HCT116 (cell line): ENCODE measurements around the gene TMEFF2. TPM values are rescaled to one million over a fixed set of nuclear protein-coding genes. Genes with fewer than 3 reads are reported as not detected.

Experiments used
- ATAC-seq: fragments of 200-7000 bp; cut with Tn5 transposase; 2 replicates; pipeline ENCODE4 v1.9.1; 2020; ENCODE audit warnings: mild to moderate bottlenecking, moderate library complexity
- BruUV-seq: library from RNA; stranded (reverse); fragments of 400-500 nt; replicated peaks from 2 replicates; lab custom pipeline; 2021; lab: Mats Ljungman, UMichigan
- CTCF ChIA-PET: fragments of 300-600 bp; sonication (Branson Sonifier 250); formaldehyde crosslinking; loops from one replicate; lab custom pipeline; 2021; ENCODE audit warnings: antibody characterized with exemption; lab: Charles Lee
- POLR2A ChIA-PET: fragments of 300-600, 350-600 bp; sonication (Branson Sonifier 250); formaldehyde crosslinking; loops from one replicate; lab custom pipeline; 2021; ENCODE audit warnings: antibody characterized with exemption; lab: Charles Lee
- RAD21 ChIA-PET, 2 experiments: fragments of 300-600 bp; sonication (Branson Sonifier 250); formaldehyde crosslinking; loops; one replicate each; lab custom pipeline; 2023; ENCODE audit warnings: low total read pairs in 2 of 2; ENCODE audit not compliant: uncharacterized antibody in 2 of 2, unreplicated experiment in 2 of 2, low non-redundant PET in 1 of 2; lab: Charles Lee
- DNase-seq: peaks from one replicate; pipeline ENCODE4 v3.0.0-alpha.2; 2010; ENCODE audit warnings: low read depth, low spot score
- H2AFZ ChIP-seq: fragments of 200-600 bp; shearing (Covaris generic), sonication (generic); 2 replicates; pipeline ENCODE4 v1.6.1; 2017; ENCODE audit warnings: low read depth, mixed run types, mixed read lengths, antibody characterized with exemption, low read length; ENCODE audit not compliant: poor library complexity, severe bottlenecking
- H3K27ac ChIP-seq: 2 replicates; pipeline ENCODE4 v1.5.1; 2012; ENCODE audit warnings: low read depth, low read length
- H3K27me3 ChIP-seq: fragments of 200-600 bp; sonication (generic); 2 replicates; pipeline ENCODE4 v1.6.1; 2016; ENCODE audit warnings: mixed run types, low read length, mixed read lengths; ENCODE audit not compliant: insufficient read depth
- H3K36me3 ChIP-seq, 2 experiments: fragments of 200-500 bp in 1 of 2; fragments of 200-600 bp in 1 of 2; sonication (Bioruptor generic) in 1 of 2; sonication (generic) in 1 of 2; 2 replicates each; pipeline versions ENCODE4 v1.5.1 to v1.6.1; 2014 to 2016; ENCODE audit warnings: low read length in 2 of 2, inconsistent platforms in 1 of 2, mixed read lengths in 1 of 2, mixed run types in 1 of 2; ENCODE audit not compliant: insufficient read depth in 2 of 2, control insufficient read depth in 1 of 2
- H3K4me1 ChIP-seq, 2 experiments: fragments of 200-600 bp in 1 of 2; sonication (generic) in 1 of 2; 2 replicates each; pipeline versions ENCODE4 v1.5.1 to v1.6.1; 2012 to 2017; ENCODE audit warnings: low read length in 2 of 2, inconsistent platforms in 1 of 2, mild to moderate bottlenecking in 1 of 2, mixed read lengths in 1 of 2, mixed run types in 1 of 2, moderate library complexity in 1 of 2; ENCODE audit not compliant: insufficient read depth in 2 of 2, control insufficient read depth in 1 of 2
- H3K4me2 ChIP-seq: fragments of 200-600 bp; sonication (generic); 2 replicates; pipeline ENCODE4 v1.6.1; 2017; ENCODE audit warnings: mixed run types, low read length, mixed read lengths
- H3K4me3 ChIP-seq, 2 experiments: fragments of 200-600 bp in 1 of 2; sonication (generic) in 1 of 2; replicated peaks in 1 of 2; 2 replicates each; pipeline ENCODE4 v1.5.1; 2011 to 2016; ENCODE audit warnings: low read length in 2 of 2, control low read depth in 1 of 2, low read depth in 1 of 2, mild to moderate bottlenecking in 1 of 2, mixed read lengths in 1 of 2, mixed run types in 1 of 2
- H3K79me2 ChIP-seq: fragments of 200-600 bp; sonication (generic); 2 replicates; pipeline ENCODE4 v1.6.1; 2017; ENCODE audit warnings: mild to moderate bottlenecking, mixed run types, low read length, moderate library complexity, mixed read lengths; ENCODE audit not compliant: insufficient read depth
- H3K9ac ChIP-seq: fragments of 200-600 bp; sonication (generic); 2 replicates; pipeline ENCODE4 v1.6.1; 2016; ENCODE audit warnings: low read length, mixed read lengths
- H3K9me2 ChIP-seq: fragments of 200-600 bp; sonication (generic), shearing (Covaris generic); 2 replicates; pipeline ENCODE4 v1.6.1; 2017; ENCODE audit warnings: mixed run types, mild to moderate bottlenecking, moderate library complexity; ENCODE audit not compliant: insufficient read depth
- H3K9me3 ChIP-seq, 2 experiments: fragments of 200-500 bp in 1 of 2; fragments of 200-600 bp in 1 of 2; sonication (Bioruptor generic) in 1 of 2; sonication (generic) in 1 of 2; 2 replicates each; pipeline ENCODE4 v1.6.1; 2014 to 2017; ENCODE audit warnings: low read length in 2 of 2, mixed read lengths in 2 of 2, inconsistent platforms in 1 of 2, low read depth in 1 of 2, mild to moderate bottlenecking in 1 of 2, mixed run types in 1 of 2, moderate library complexity in 1 of 2; ENCODE audit not compliant: control insufficient read depth in 1 of 2, insufficient read depth in 1 of 2
- H4K20me1 ChIP-seq: fragments of 200-600 bp; sonication (generic), shearing (Covaris generic); 2 replicates; pipeline ENCODE4 v1.6.1; 2017; ENCODE audit warnings: mixed run types, mild to moderate bottlenecking, moderate library complexity; ENCODE audit not compliant: insufficient read depth
- ATF3 ChIP-seq: IDR thresholded peaks from 2 replicates; pipeline ENCODE4 v1.6.1; 2012
- CEBPB ChIP-seq: IDR thresholded peaks from 2 replicates; pipeline ENCODE4 v1.6.1; 2012; ENCODE audit warnings: low read depth
- CTCF ChIP-seq, 3 experiments: fragments of 200-600 bp in 1 of 3; sonication (generic) in 1 of 3; IDR thresholded peaks in 2 of 3; conservative IDR thresholded peaks in 1 of 3; 2 replicates each; pipeline ENCODE4 v1.5.1; 2012 to 2017; ENCODE audit warnings: low read depth in 2 of 3, low read length in 2 of 3, antibody characterized with exemption in 1 of 3, borderline replicate concordance in 1 of 3, control low read depth in 1 of 3, mild to moderate bottlenecking in 1 of 3, mixed read lengths in 1 of 3, mixed run types in 1 of 3, moderate library complexity in 1 of 3; ENCODE audit not compliant: insufficient read depth in 1 of 3
- EGR1 ChIP-seq: IDR thresholded peaks from 2 replicates; pipeline ENCODE4 v1.6.1; 2012; ENCODE audit warnings: low read depth
- EZH2phosphoT487 ChIP-seq: fragments of 200-600 bp; IDR thresholded peaks from 2 replicates; pipeline ENCODE4 v1.6.1; 2018; ENCODE audit warnings: antibody characterized with exemption, borderline replicate concordance
- FOSL1 ChIP-seq: IDR thresholded peaks from 2 replicates; pipeline ENCODE4 v1.6.1; 2012; ENCODE audit warnings: low read depth
- POLR2A ChIP-seq: IDR thresholded peaks from 2 replicates; pipeline ENCODE4 v1.7.0; 2011; ENCODE audit warnings: borderline replicate concordance; ENCODE audit not compliant: insufficient read depth, insufficient read length; ENCODE audit errors: extremely low read depth
- RAD21 ChIP-seq: IDR thresholded peaks from 2 replicates; pipeline ENCODE4 v1.6.1; 2012; ENCODE audit warnings: low read depth, mild to moderate bottlenecking
- REST ChIP-seq: IDR thresholded peaks from 2 replicates; pipeline ENCODE4 v1.6.1; 2012; ENCODE audit warnings: low read depth
- SIN3A ChIP-seq: IDR thresholded peaks from 2 replicates; pipeline ENCODE4 v1.6.1; 2012; ENCODE audit warnings: low read depth
- SP1 ChIP-seq: IDR thresholded peaks from 2 replicates; pipeline ENCODE4 v1.6.1; 2012; ENCODE audit warnings: low read depth
- SRF ChIP-seq: IDR thresholded peaks from 2 replicates; pipeline ENCODE4 v1.6.1; 2012; ENCODE audit warnings: low read depth
- TCF7L2 ChIP-seq: IDR thresholded peaks from 2 replicates; pipeline ENCODE4 v1.7.0; 2011; ENCODE audit warnings: borderline replicate concordance, inconsistent platforms; ENCODE audit not compliant: insufficient read depth, insufficient read length; ENCODE audit errors: extremely low read depth
- ZBTB33 ChIP-seq: IDR thresholded peaks from 2 replicates; pipeline ENCODE4 v1.6.1; 2011; ENCODE audit warnings: mild to moderate bottlenecking, low read length, moderate library complexity; ENCODE audit not compliant: insufficient replicate concordance; ENCODE audit errors: extremely low read depth
- ZFX ChIP-seq: fragments of 450-650 bp; IDR thresholded peaks from 2 replicates; pipeline ENCODE4 v1.6.1; 2017
- intact Hi-C: fragments of 100-400 bp; cut with micrococcal nuclease; formaldehyde crosslinking; loops from 2 replicates; pipeline ENCODE4 v1.10.0; 2022
- total RNA-seq: library from RNA; stranded (reverse); gene quantifications from one replicate; pipeline ENCODE4 v1.2.1, GENCODE V29; 2021; ENCODE audit not compliant: unreplicated experiment

The TMEFF2 gene
- total RNA-seq, 1 experiment from 2014 or later: not detected

- ChIA-PET POLR2A (no interaction called here), RAD21 (no interaction called here), CTCF (no interaction called here)
- no peaks in the 10 kb centered on the region for H3K9me3 ChIP-seq
- ATAC-seq (no peak), DNase-seq (no peak)
- no peaks in the 10 kb centered on the region for H3K79me2 ChIP-seq
- H3K4me3 ChIP-seq: no peak overlapping the region
- H3K27ac ChIP-seq: no peak overlapping the region
- H3K9ac ChIP-seq: no peak overlapping the region
- H3K4me2 ChIP-seq: no peak overlapping the region
- no peaks in the 10 kb centered on the region for H3K9me2 ChIP-seq
- no peak overlapping the region for H2AFZ ChIP-seq
- H3K4me1 ChIP-seq: no peaks in the 10 kb centered on the region
- H3K36me3 ChIP-seq: no peaks in the 10 kb centered on the region
- H4K20me1 ChIP-seq: no peaks in the 10 kb centered on the region
- BruUV-seq: no TSS peak
- intact Hi-C loops: no loop called here
- no peaks in the 10 kb centered on the region for H3K27me3 ChIP-seq
- TF ChIP-seq CTCF (IDR thresholded peaks at IDR 0.05 in 2 of 3, conservative IDR thresholded peaks at IDR 0.05 in 1 of 3; ENCODE audit: borderline replicate concordance in 1 of 3, insufficient read depth in 1 of 3, low read depth in 2 of 3, low read length in 2 of 3) (no peak), REST (no peak), TCF7L2 (no peak), EZH2phosphoT487 (no peak), RAD21 (no peak), ATF3 (no peak), CEBPB (no peak), POLR2A (no peak), SRF (no peak), SIN3A (no peak), SP1 (no peak), ZBTB33 (no peak), ZFX (no peak), FOSL1 (no peak), EGR1 (no peak)
- TF ChIP-seq, all 23 proteins: peak for 0
Observed at GRCh38 chr2:191976436-191976835, 218.3 kb downstream of the TMEFF2 start.
